ENCODE measurements around the gene DPP4. TPM values are rescaled to one million over a fixed set of nuclear protein-coding genes. Genes with fewer than 3 reads are reported as not detected.

Gene DPP4
- total RNA-seq, 1 donor from 2014 or later, result 65.8 TPM

DNA sequence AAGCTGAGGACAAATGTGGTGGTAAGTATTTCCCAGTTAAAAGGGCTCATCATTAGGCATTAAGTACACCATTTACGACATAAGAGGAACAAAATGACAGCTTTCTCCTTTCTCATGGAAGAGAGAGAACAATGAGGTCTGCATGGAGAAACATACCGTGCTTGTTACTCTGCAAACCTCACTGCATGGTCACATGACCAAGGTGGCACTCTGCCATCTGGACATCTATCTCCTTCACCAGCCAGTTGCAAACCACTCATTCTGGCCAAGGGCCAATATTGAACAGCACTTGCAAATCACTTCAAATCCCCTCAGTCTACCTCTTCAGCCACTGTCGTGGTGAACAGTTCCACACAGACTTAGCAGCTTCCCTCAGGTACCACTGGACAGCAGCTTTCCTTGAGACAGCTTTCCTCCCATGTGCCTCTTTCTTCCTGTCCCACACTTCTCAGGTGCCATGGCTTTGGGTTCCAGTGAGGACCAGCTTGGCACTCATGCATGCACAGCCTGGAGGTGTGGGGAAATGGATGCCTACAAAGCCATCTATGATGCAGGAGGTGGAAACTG lies 29.5 kb upstream of the DPP4 start:
- Mint-ChIP-seq H3K36me3 (ENCODE audit: low read depth) (no peaks in the 10 kb centered on the region), H3K4me1 (ENCODE audit: low read depth) (peaks cover 8% of the 10 kb centered on the region), H3K27ac (no peak overlapping the region), H3K27me3 (ENCODE audit: low read depth) (peaks cover 5% of the 10 kb centered on the region), H3K4me3 (ENCODE audit: low read depth) (no peak overlapping the region), H3K9me3 (no peaks in the 10 kb centered on the region)
- DNase-seq (ENCODE audit: low spot score), result no peak
- intact Hi-C loops (cut with micrococcal nuclease), result no loop called here

DNA sequence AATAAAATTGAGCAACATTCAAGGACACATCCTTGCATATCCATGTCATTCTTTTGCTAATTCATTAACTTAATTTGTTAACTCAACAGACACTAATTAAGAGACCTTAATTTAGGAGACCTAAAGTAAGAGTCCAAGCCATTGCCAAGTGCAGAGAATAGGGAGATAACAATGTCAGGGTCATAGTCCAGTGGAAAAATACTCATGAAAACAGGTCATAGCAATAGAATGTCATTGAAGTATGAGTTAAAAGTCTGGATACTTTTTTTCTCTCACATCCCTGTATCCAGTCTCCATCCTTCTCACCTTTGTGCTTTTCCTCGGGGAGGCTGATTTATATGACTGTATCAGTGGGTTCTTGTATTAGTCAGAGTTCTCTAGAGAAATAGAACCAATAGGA lies 26.6 kb upstream of the DPP4 start:
- Mint-ChIP-seq H3K36me3 (ENCODE audit: low read depth) (no peaks in the 10 kb centered on the region), H3K27ac (no peak overlapping the region), H3K4me1 (ENCODE audit: low read depth) (peaks cover 4% of the 10 kb centered on the region), H3K9me3 (no peaks in the 10 kb centered on the region), H3K27me3 (ENCODE audit: low read depth) (peaks cover 7% of the 10 kb centered on the region), H3K4me3 (ENCODE audit: low read depth) (no peak overlapping the region)
- intact Hi-C loops (cut with micrococcal nuclease), result no loop called here
- DNase-seq (ENCODE audit: low spot score), result no peak

DNA sequence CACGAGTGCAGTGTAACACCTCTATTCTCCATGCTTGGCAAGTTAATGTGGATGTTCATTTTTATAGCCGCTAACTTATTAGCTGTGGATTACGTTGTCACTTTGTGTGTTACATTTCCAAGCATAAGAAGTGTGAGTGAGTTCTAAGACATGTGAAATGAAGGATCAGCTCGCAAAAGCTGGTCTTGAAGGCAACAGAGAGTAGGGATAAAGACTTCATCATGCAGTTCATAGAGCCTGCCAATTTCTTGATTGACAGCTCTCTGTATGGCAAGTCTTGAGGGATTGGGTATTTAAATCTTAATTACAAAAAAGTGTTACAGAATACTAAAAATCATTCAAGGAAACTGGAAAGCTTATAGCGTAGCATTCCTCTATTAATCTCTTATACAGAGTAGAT lies 25.8 kb upstream of the DPP4 start:
- intact Hi-C loops (cut with micrococcal nuclease), result no loop called here

DNA sequence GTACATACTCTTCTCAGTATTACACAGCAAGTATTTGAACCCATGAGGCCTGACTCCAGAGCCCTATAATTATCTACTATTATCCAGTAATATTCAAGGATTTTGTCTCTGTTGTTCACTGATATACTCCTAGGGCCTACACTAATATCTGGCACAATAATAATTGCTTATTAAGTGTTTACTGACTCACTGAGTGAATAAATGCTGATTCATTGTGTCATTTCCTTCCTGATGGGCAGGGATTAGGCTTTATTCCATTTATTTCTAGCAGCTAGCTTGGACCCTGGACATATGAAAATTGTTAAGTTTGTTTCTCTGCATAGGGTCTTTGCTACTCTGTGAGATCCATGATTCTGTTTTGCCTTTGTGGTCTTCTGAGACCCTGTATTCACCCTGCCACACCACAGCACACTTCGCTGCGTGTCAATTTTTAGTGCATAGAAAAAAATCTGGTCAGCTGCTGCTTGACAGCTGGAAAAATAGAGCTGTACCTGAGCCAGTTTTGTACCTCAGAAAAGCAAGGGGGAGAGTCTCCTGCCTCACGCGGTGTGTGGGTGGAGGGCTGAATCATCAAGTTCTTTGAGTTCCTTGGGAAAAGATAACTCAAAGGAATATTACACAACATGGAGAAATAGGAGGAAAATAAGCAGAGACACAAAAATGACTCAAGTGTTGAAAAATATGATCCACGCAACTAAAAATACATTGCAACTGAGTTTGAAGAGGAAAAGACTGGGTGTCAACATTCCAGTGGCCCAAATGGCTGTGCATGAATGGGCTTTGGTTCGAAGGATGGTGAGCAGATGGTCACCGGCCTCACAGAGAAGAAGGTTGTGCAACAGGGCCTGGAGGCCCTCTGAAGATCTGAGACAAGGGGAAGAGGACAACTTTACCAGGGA lies 18.9 kb upstream of the DPP4 start:
- Mint-ChIP-seq H3K27ac (no peak overlapping the region), H3K9me3 (no peaks in the 10 kb centered on the region), H3K36me3 (ENCODE audit: low read depth) (no peaks in the 10 kb centered on the region), H3K27me3 (ENCODE audit: low read depth) (peaks cover 4% of the 10 kb centered on the region), H3K4me1 (ENCODE audit: low read depth) (peaks cover 16% of the 10 kb centered on the region), H3K4me3 (ENCODE audit: low read depth) (no peak overlapping the region)
- intact Hi-C loops (cut with micrococcal nuclease), result no loop called here
- no peak for DNase-seq (ENCODE audit: low spot score)

More for the DNA sequence above, 25.8 kb upstream of the DPP4 start:
- DNase-seq (ENCODE audit: low spot score), result no peak
- Mint-ChIP-seq H3K27ac (no peak overlapping the region), H3K4me3 (ENCODE audit: low read depth) (no peak overlapping the region), H3K9me3 (no peaks in the 10 kb centered on the region), H3K27me3 (ENCODE audit: low read depth) (peaks cover 7% of the 10 kb centered on the region), H3K4me1 (ENCODE audit: low read depth) (peaks cover 4% of the 10 kb centered on the region), H3K36me3 (ENCODE audit: low read depth) (no peaks in the 10 kb centered on the region)

DNA sequence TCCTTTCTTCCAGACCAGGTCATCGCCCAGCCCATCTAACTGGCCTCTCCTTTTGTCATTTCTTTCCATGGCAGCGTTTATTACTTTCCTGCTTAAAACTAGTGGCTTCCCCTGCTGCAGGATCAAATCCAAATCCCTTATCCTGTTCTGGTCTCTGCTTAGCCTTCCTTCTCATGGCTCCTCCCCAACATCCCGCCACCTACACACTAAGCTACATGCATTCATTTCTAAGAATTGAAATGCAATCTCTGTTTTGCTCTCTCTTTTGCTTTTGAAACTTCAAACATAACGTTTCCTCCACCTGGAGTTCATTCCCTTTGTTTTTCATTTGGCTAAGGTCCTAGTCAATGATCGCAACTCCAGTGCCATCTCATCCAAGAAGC lies 18.0 kb upstream of the DPP4 start:
- DNase-seq (ENCODE audit: low spot score), result no peak
- Mint-ChIP-seq H3K36me3 (ENCODE audit: low read depth) (no peaks in the 10 kb centered on the region), H3K9me3 (no peaks in the 10 kb centered on the region), H3K4me1 (ENCODE audit: low read depth) (peaks cover 16% of the 10 kb centered on the region), H3K27ac (no peak overlapping the region), H3K4me3 (ENCODE audit: low read depth) (no peak overlapping the region), H3K27me3 (ENCODE audit: low read depth) (no peaks in the 10 kb centered on the region)
- intact Hi-C loops (cut with micrococcal nuclease), result no loop called here

DNA sequence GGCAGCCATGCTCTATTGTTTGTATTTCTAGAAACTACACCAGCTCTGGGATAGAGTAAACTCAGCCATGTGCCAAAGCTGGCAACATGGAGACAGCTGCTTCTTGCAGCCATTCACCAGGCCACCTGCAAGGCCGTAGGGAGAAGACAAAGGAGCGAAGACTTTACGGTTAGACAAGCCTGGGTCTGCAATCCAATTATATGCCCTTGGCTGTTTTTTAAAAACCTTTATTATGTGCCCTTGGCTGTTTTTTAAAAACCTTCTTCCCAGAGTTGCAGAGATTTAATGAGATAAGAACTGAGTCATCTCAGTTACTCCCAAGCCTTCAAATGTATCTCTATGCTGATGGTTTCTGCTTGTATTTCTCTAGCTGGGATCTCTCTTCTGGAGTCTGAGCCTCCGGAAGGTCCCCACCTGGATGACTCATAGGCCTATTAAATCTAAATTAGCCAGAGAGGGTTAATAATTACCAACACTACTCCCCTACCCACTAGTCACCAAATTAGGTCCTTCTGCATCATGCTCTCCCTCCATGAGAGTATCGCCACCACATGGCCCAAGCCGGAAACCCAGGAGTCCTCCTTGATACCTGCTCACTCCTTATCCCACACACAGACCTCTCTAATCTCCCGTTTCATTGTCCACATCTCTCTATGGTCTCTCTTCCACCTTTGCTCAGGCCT lies 17.5 kb upstream of the DPP4 start:
- H3K4me3 Mint-ChIP-seq (ENCODE audit: low read depth), result no peak overlapping the region
- no peaks in the 10 kb centered on the region for H3K27me3 Mint-ChIP-seq (ENCODE audit: low read depth)
- peaks cover 15% of the 10 kb centered on the region for H3K4me1 Mint-ChIP-seq (ENCODE audit: low read depth)
- H3K9me3 Mint-ChIP-seq, result no peaks in the 10 kb centered on the region
- DNase-seq (ENCODE audit: low spot score), result no peak
- no peak overlapping the region for H3K27ac Mint-ChIP-seq
- intact Hi-C loops (cut with micrococcal nuclease), result no loop called here
- H3K36me3 Mint-ChIP-seq (ENCODE audit: low read depth), result no peaks in the 10 kb centered on the region

DNA sequence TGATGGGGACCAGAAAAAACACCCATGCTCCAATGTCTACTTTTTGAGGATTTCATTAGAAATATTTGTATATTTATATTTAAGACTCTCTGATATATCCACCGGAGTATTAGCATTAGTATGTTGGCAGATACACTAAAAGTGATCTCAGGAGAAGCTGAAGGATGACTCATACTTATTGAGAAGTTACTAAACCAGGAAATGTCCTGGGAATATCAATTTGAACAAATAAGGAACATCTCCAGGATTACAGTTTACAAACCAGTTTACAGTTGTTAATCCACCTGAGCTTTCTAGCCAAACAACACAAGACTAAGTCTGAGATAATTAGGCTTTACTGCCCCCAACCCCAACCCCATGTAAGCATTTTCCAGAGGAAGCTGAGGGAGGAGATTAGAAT lies 16.1 kb upstream of the DPP4 start:
- no peaks in the 10 kb centered on the region for H3K27me3 Mint-ChIP-seq (ENCODE audit: low read depth)

DNA sequence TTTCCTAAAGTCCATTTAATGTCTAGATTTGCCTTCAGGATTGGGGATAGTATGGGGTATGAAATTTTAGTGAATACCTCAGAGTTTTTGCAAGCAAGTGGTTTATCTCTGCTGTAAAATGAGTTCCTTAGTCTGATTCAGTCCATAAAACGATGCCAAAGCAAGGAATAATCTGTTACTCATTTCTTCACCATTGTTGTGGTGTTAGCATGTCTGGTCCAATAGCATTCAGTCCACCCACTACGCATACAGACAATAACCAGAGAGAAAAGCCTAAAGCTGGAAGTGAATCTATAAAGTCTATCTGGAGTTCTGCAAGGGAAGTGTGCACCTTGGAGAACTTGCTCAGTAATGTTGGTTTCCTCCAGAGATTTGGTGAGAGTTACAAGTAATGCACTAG lies 12.9 kb upstream of the DPP4 start:
- H3K9me3 Mint-ChIP-seq, result no peaks in the 10 kb centered on the region
- peaks cover 5% of the 10 kb centered on the region for H3K27me3 Mint-ChIP-seq (ENCODE audit: low read depth)
- no peak overlapping the region for H3K27ac Mint-ChIP-seq
- intact Hi-C loops (cut with micrococcal nuclease), result no loop called here
- peaks cover 5% of the 10 kb centered on the region for H3K4me1 Mint-ChIP-seq (ENCODE audit: low read depth)
- H3K36me3 Mint-ChIP-seq (ENCODE audit: low read depth), result no peaks in the 10 kb centered on the region
- DNase-seq (ENCODE audit: low spot score), result no peak
- no peak overlapping the region for H3K4me3 Mint-ChIP-seq (ENCODE audit: low read depth)

More for the DNA sequence above, 16.1 kb upstream of the DPP4 start:
- no peak overlapping the region for H3K27ac Mint-ChIP-seq
- no peaks in the 10 kb centered on the region for H3K36me3 Mint-ChIP-seq (ENCODE audit: low read depth)
- H3K9me3 Mint-ChIP-seq, result no peaks in the 10 kb centered on the region
- H3K4me3 Mint-ChIP-seq (ENCODE audit: low read depth), result no peak overlapping the region
- intact Hi-C loops (cut with micrococcal nuclease), result no loop called here
- H3K4me1 Mint-ChIP-seq (ENCODE audit: low read depth), result peaks cover 15% of the 10 kb centered on the region
- DNase-seq (ENCODE audit: low spot score), result no peak

DNA sequence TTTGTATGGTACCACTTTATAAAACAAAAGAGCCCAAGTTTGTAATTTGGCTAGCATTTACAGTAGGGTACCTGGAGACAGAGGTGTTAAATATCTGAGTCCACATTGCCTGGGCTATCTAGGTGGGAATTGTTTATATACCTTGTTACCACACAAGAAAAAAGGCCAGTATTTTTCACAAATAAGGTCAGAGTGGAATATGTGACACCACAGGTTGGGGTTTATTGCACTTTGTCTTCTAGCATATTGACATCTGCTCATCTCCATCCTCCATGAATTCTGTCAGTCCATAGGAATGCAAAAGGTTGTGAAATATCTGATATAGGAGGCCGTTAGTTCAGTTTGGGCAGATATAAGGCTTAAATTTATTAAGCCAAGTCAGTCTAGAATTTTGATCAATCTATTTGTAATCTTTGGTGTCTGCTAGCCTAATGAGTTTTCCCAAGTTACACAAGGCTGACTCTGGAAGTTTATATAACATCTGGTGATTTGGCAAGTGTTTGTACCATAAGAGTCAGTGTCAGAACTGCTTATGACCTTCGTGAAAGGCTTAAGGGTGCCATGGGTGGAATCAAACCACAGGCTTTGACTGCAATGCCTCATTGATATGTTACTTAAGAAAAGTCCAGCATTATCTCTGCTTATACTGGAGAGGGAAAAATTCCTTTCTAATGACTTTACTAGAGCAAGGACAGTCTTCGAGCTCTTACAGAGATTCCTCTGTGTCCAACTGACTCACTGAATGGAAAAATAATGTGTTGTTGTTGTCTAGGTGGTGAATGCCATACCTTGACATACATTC lies 11.3 kb upstream of the DPP4 start:
- peaks cover 7% of the 10 kb centered on the region for H3K9me3 Mint-ChIP-seq
- intact Hi-C loops (cut with micrococcal nuclease), result no loop called here
- no peak overlapping the region for H3K27ac Mint-ChIP-seq
- no peaks in the 10 kb centered on the region for H3K36me3 Mint-ChIP-seq (ENCODE audit: low read depth)
- H3K4me1 Mint-ChIP-seq (ENCODE audit: low read depth), result no peaks in the 10 kb centered on the region
- DNase-seq (ENCODE audit: low spot score), result no peak
- peaks cover 7% of the 10 kb centered on the region for H3K27me3 Mint-ChIP-seq (ENCODE audit: low read depth)
- no peak overlapping the region for H3K4me3 Mint-ChIP-seq (ENCODE audit: low read depth)

- no peaks in the 10 kb centered on the region for H3K4me1 Mint-ChIP-seq (ENCODE audit: low read depth)
- H3K27me3 Mint-ChIP-seq (ENCODE audit: low read depth), result peaks cover 7% of the 10 kb centered on the region
- H3K4me3 Mint-ChIP-seq (ENCODE audit: low read depth), result no peak overlapping the region
- intact Hi-C loops (cut with micrococcal nuclease), result no loop called here
- H3K9me3 Mint-ChIP-seq, result peaks cover 14% of the 10 kb centered on the region
- no peak for DNase-seq (ENCODE audit: low spot score)
- no peak overlapping the region for H3K27ac Mint-ChIP-seq
- H3K36me3 Mint-ChIP-seq (ENCODE audit: low read depth), result peaks cover 2% of the 10 kb centered on the region
These were observed 10.5 kb upstream of the DPP4 start for GRCh38 chr2:162084536-162084935.

GRCh38 chr2:162082681-162083080 lies 8.7 kb upstream of the DPP4 start:
- Mint-ChIP-seq H3K4me3 (ENCODE audit: low read depth) (no peak overlapping the region), H3K4me1 (ENCODE audit: low read depth) (no peaks in the 10 kb centered on the region), H3K27me3 (ENCODE audit: low read depth) (peaks cover 7% of the 10 kb centered on the region), H3K9me3 (peaks cover 33% of the 10 kb centered on the region), H3K36me3 (ENCODE audit: low read depth) (peaks cover 13% of the 10 kb centered on the region), H3K27ac (no peak overlapping the region)
- no peak for DNase-seq (ENCODE audit: low spot score)
- intact Hi-C loops (cut with micrococcal nuclease), result no loop called here

DNA sequence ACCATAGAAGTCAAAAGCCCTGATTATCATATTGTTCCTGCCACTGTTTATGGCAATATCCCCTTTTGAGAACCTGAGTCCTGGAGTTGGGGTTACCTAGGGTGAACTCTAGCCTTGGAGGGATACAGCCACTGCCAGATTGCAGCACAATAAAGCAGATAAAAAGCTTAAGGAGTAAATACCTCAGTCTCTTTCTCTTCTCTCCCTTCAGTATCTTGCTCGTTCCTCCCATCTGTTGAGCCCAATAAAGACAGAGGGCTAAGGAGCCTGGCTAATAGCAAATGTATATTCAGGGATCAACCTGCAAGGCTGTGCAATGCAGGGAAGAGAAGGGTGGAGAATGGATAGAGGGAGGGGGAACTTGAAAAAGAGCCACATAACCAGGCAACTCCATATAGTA lies 8.0 kb upstream of the DPP4 start:
- H3K4me1 Mint-ChIP-seq (ENCODE audit: low read depth), result no peaks in the 10 kb centered on the region
- H3K36me3 Mint-ChIP-seq (ENCODE audit: low read depth), result peaks cover 20% of the 10 kb centered on the region
- H3K4me3 Mint-ChIP-seq (ENCODE audit: low read depth), result no peak overlapping the region
- no peak overlapping the region for H3K27ac Mint-ChIP-seq
- intact Hi-C loops (cut with micrococcal nuclease), result no loop called here
- H3K9me3 Mint-ChIP-seq, result peaks cover 39% of the 10 kb centered on the region
- DNase-seq (ENCODE audit: low spot score), result no peak
- peaks cover 7% of the 10 kb centered on the region for H3K27me3 Mint-ChIP-seq (ENCODE audit: low read depth)

All from activated T-helper 2 cell treated with anti-CD3 and anti-CD28 coated beads, Interferon-gamma antibody, Interleukin-2, Interleukin-4, amounts not matched to agents 10 μg/mL and 5 μg/mL and 100 μg/mL, durations not matched to agents 14 hours and 24 hours and 36 hours (primary cell).